ENCODE results near the gene PLEKHG4B. TPM values are rescaled to one million over a fixed set of nuclear protein-coding genes. Genes with fewer than 3 reads are reported as not detected.
A peak's percentile ranks its signal among the peaks of the same experiment; 100 is the strongest.
"Not testable (repeated sequence)": the region's sequence is repeated elsewhere in the genome, so short reads cannot be mapped to it uniquely, and the experiment has no call there.

PLEKHG4B gene
- total RNA-seq, 1 donor from 2014 or later: 2.0 TPM

- intact Hi-C loops (cut with DNase I): no loop called here
- no peak for ATAC-seq
Observed at GRCh38 chr5:207599-207998, 115.6 kb downstream of the PLEKHG4B start.

GRCh38 chr5:208449-209114 lies 116.6 kb downstream of the PLEKHG4B start:
- no peak for TF ChIP-seq CTCF (IDR thresholded peaks at IDR 0.05)
- no peaks in the 10 kb centered on the region for H3K4me1 ChIP-seq
- no peaks in the 10 kb centered on the region for H3K27me3 ChIP-seq
- H3K4me3 ChIP-seq: no peak overlapping the region
- ATAC-seq (no peak), DNase-seq (peak; percentile 57)
- H3K36me3 ChIP-seq: peaks cover 28% of the 10 kb centered on the region
- no peak overlapping the region for H3K27ac ChIP-seq
- intact Hi-C loops (cut with DNase I): no loop called here
- H3K9me3 ChIP-seq: no peaks in the 10 kb centered on the region

More at GRCh38 chr5:207599-207998, 115.6 kb downstream of the PLEKHG4B start:
- Histone ChIP-seq H3K9me3 (no peaks in the 10 kb centered on the region), H3K4me1 (no peaks in the 10 kb centered on the region), H3K36me3 (peaks cover 32% of the 10 kb centered on the region), H3K27me3 (no peaks in the 10 kb centered on the region), H3K27ac (no peak overlapping the region), H3K4me3 (no peak overlapping the region)
- peak; percentile 38 for DNase-seq
- no peak for TF ChIP-seq CTCF (IDR thresholded peaks at IDR 0.05)

- peaks cover 5% of the 10 kb centered on the region for H3K36me3 ChIP-seq
- no peak overlapping the region for H3K27ac ChIP-seq
- no peaks in the 10 kb centered on the region for H3K27me3 ChIP-seq
- no peaks in the 10 kb centered on the region for H3K9me3 ChIP-seq
- H3K4me3 ChIP-seq: no peak overlapping the region
- intact Hi-C loops (cut with DNase I): no loop called here
- peaks cover 4% of the 10 kb centered on the region for H3K4me1 ChIP-seq
- no peak for DNase-seq
- ATAC-seq: no peak
- TF ChIP-seq CTCF (IDR thresholded peaks at IDR 0.05): no peak
Observed at GRCh38 chr5:213803-214395, 121.9 kb downstream of the PLEKHG4B start.

- H3K27me3 ChIP-seq; H3K27ac ChIP-seq; intact Hi-C loops (cut with DNase I); DNase-seq; H3K9me3 ChIP-seq; H3K4me3 ChIP-seq; H3K36me3 ChIP-seq; ATAC-seq: not testable (repeated sequence)
- H3K4me1 ChIP-seq: peaks cover 14% of the 10 kb centered on the region
Observed at GRCh38 chr5:215256-215655, 123.3 kb downstream of the PLEKHG4B start.

GRCh38 chr5:216076-216475 lies 124.1 kb downstream of the PLEKHG4B start:
- peak; percentile 54 for DNase-seq
- H3K4me3 ChIP-seq; H3K27ac ChIP-seq; H3K27me3 ChIP-seq; H3K9me3 ChIP-seq; intact Hi-C loops (cut with DNase I); H3K36me3 ChIP-seq; ATAC-seq: not testable (repeated sequence)
- peaks cover 22% of the 10 kb centered on the region for H3K4me1 ChIP-seq

GRCh38 chr5:217494-218456 lies 125.8 kb downstream of the PLEKHG4B start, which contains the start of the genes CCDC127 and SDHA:
Gene CCDC127, minus strand, starts transcription at chr5:218153. Its CDS starts 1,304 bp downstream, at chr5:216849.
Gene SDHA, plus strand, starts transcription at chr5:218320. Its CDS starts 36 bp downstream, at chr5:218356.
- peaks cover 31% of the 10 kb centered on the region for H3K4me1 ChIP-seq
- intact Hi-C loops (cut with DNase I); H3K9me3 ChIP-seq; H3K36me3 ChIP-seq; H3K27me3 ChIP-seq: not testable (repeated sequence)
- H3K27ac ChIP-seq: peak within 1 kb of the TSS; percentile 90
- ATAC-seq: peak; percentile 96
- peak; percentile 21 for TF ChIP-seq CTCF (IDR thresholded peaks at IDR 0.05)
- peak within 1 kb of the TSS; percentile 86 for H3K4me3 ChIP-seq
- peak; percentile 99 for DNase-seq
